Activated CD8-positive, alpha-beta memory T cell treated with anti-CD3 and anti-CD28 coated beads for 1 hour (primary cell): ENCODE data around the gene LRP4.

Source experiments
- DNase-seq, 2 donors: peaks; one replicate each; pipeline ENCODE4 v3.0.0-alpha.2; 2020; ENCODE audit warnings: low read depth in 1 of 2; ENCODE audit errors: extremely low read depth in 1 of 2

LRP4 gene

GRCh38 chr11:46894506-46894905 lies 23.8 kb downstream of the LRP4 start:
- no peak for DNase-seq

GRCh38 chr11:46892838-46893237 lies 25.5 kb downstream of the LRP4 start:
- no peak for DNase-seq

GRCh38 chr11:46892109-46892508 lies 26.2 kb downstream of the LRP4 start:
- DNase-seq: no peak

GRCh38 chr11:46890665-46891064 lies 27.7 kb downstream of the LRP4 start:
- no peak for DNase-seq

GRCh38 chr11:46889689-46890475 lies 28.5 kb downstream of the LRP4 start:
- DNase-seq: peak; percentile 30 to 51

GRCh38 chr11:46889251-46889650 lies 29.1 kb downstream of the LRP4 start:
- DNase-seq: no peak

GRCh38 chr11:46888636-46889035 lies 29.7 kb downstream of the LRP4 start:
- no peak for DNase-seq

GRCh38 chr11:46886211-46886610 lies 32.1 kb downstream of the LRP4 start:
- DNase-seq: no peak

GRCh38 chr11:46879056-46879585 lies 39.2 kb downstream of the LRP4 start:
- DNase-seq: no peak

- DNase-seq: no peak
Observed at GRCh38 chr11:46877580-46877979, 40.8 kb downstream of the LRP4 start.

GRCh38 chr11:46876471-46876870 lies 41.9 kb downstream of the LRP4 start:
- DNase-seq: no peak

GRCh38 chr11:46874586-46874985 lies 43.8 kb downstream of the LRP4 start:
- no peak for DNase-seq

GRCh38 chr11:46868912-46869311 lies 49.4 kb downstream of the LRP4 start:
- DNase-seq: no peak

- no peak for DNase-seq
Observed at GRCh38 chr11:46865340-46865739, 53.0 kb downstream of the LRP4 start.

- DNase-seq: no peak
Observed at GRCh38 chr11:46860218-46860617, 58.1 kb downstream of the LRP4 start.

- DNase-seq: no peak
Observed at GRCh38 chr11:46858920-46859546, 59.3 kb downstream of the LRP4 start.

GRCh38 chr11:46857666-46858065 lies 60.7 kb downstream of the LRP4 start:
- DNase-seq: no peak

GRCh38 chr11:46856605-46857343 lies 61.6 kb downstream of the LRP4 start:
- no peak for DNase-seq

- no peak for DNase-seq
Observed at GRCh38 chr11:46855863-46856262, 62.5 kb downstream of the LRP4 start.

GRCh38 chr11:46855167-46855566 lies 63.2 kb downstream of the LRP4 start:
- no peak for DNase-seq

- DNase-seq: no peak
Observed at GRCh38 chr11:46850829-46851380, 67.4 kb downstream of the LRP4 start.
